MCF 10A (cell line): ENCODE results near the gene C17orf75. TPM values are rescaled to one million over a fixed set of nuclear protein-coding genes. Genes with fewer than 3 reads are reported as not detected.
"Not testable (repeated sequence)": the region's sequence is repeated elsewhere in the genome, so short reads cannot be mapped to it uniquely, and the experiment has no call there.

Experiments used
- BruUV-seq: library from RNA; stranded (reverse); fragments of 400-500 nt; replicated peaks from 2 replicates; lab custom pipeline; 2021; lab: Mats Ljungman, UMichigan
- CTCF ChIA-PET: fragments of 300-600 bp; sonication (Branson Sonifier 250); formaldehyde crosslinking; extraction: SDS; loops from one replicate; lab custom pipeline; 2021; ENCODE audit warnings: antibody characterized with exemption, inconsistent platforms; lab: Yijun Ruan, JAX
- POLR2A ChIA-PET: fragments of 300-600, 350-650 bp; sonication (Branson Sonifier 250); formaldehyde crosslinking; extraction: SDS; loops from one replicate; lab custom pipeline; 2020; ENCODE audit warnings: antibody characterized with exemption, inconsistent platforms; lab: Yijun Ruan, JAX
- DNase-seq: peaks from one replicate; pipeline ENCODE4 v3.0.0-alpha.2; 2018; ENCODE audit not compliant: unreplicated experiment
- H3K27ac Mint-ChIP-seq: one replicate; pipeline ENCODE4 v1.8.0; 2022; ENCODE audit warnings: mild to moderate bottlenecking, low read depth, mixed read lengths; ENCODE audit not compliant: unreplicated experiment
- H3K27me3 Mint-ChIP-seq: one replicate; pipeline ENCODE4 v1.8.0; 2022; ENCODE audit warnings: mixed read lengths; ENCODE audit not compliant: insufficient read depth, unreplicated experiment
- H3K36me3 Mint-ChIP-seq: one replicate; pipeline ENCODE4 v1.8.0; 2022; ENCODE audit warnings: mild to moderate bottlenecking, moderate library complexity, mixed read lengths; ENCODE audit not compliant: insufficient read depth, unreplicated experiment
- H3K4me1 Mint-ChIP-seq: one replicate; pipeline ENCODE4 v1.8.0; 2022; ENCODE audit warnings: mixed read lengths; ENCODE audit not compliant: insufficient read depth, unreplicated experiment
- H3K4me3 Mint-ChIP-seq: one replicate; pipeline ENCODE4 v1.8.0; 2022; ENCODE audit warnings: mild to moderate bottlenecking, moderate library complexity, mixed read lengths; ENCODE audit not compliant: unreplicated experiment
- H3K9me3 Mint-ChIP-seq: one replicate; pipeline ENCODE4 v1.8.0; 2022; ENCODE audit warnings: mixed read lengths; ENCODE audit not compliant: unreplicated experiment
- intact Hi-C: fragments of 100-400 bp; cut with micrococcal nuclease; formaldehyde crosslinking; loops from 2 replicates; pipeline ENCODE4 v1.14.1; 2022
- total RNA-seq: library from RNA; stranded (reverse); gene quantifications from 2 replicates; pipeline ENCODE4 v1.2.3, GENCODE V29; 2022
- TF ChIP-seq, protein P1 (sequence below): fragments of 200-600 bp; IDR thresholded peaks from one replicate; pipeline ENCODE4 v1.8.0; 2022; ENCODE audit warnings: antibody characterized with exemption, mild to moderate bottlenecking; ENCODE audit not compliant: unreplicated experiment

The C17orf75 gene
- total RNA-seq, 1 experiment from 2014 or later: 18.1 TPM

- ChIA-PET CTCF (interaction anchor here (0.5 to 3.2 kb wide), 2 partner anchors 8 to 116 kb away, joined by 3 to 9 read pairs; partner anchors contain the start of gene PSMD11), POLR2A (interaction anchor here (0.8 kb wide), 1 partner anchor 13 kb away, joined by 3 read pairs; no protein-coding TSS in a partner anchor)
- DNase-seq: no peak
- Mint-ChIP-seq H3K9me3 (no peaks in the 10 kb centered on the region), H3K27ac (no peak overlapping the region), H3K36me3 (peaks cover 5% of the 10 kb centered on the region), H3K4me1 (no peaks in the 10 kb centered on the region), H3K4me3 (no peak overlapping the region), H3K27me3 (no peaks in the 10 kb centered on the region)
- TF ChIP-seq, protein P1, sequence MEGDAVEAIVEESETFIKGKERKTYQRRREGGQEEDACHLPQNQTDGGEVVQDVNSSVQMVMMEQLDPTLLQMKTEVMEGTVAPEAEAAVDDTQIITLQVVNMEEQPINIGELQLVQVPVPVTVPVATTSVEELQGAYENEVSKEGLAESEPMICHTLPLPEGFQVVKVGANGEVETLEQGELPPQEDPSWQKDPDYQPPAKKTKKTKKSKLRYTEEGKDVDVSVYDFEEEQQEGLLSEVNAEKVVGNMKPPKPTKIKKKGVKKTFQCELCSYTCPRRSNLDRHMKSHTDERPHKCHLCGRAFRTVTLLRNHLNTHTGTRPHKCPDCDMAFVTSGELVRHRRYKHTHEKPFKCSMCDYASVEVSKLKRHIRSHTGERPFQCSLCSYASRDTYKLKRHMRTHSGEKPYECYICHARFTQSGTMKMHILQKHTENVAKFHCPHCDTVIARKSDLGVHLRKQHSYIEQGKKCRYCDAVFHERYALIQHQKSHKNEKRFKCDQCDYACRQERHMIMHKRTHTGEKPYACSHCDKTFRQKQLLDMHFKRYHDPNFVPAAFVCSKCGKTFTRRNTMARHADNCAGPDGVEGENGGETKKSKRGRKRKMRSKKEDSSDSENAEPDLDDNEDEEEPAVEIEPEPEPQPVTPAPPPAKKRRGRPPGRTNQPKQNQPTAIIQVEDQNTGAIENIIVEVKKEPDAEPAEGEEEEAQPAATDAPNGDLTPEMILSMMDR: no peak
- intact Hi-C loops: no loop called here
- no TSS peak for BruUV-seq
Observed at GRCh38 chr17:32327911-32328310, 14.1 kb downstream of the C17orf75 start.

DNA sequence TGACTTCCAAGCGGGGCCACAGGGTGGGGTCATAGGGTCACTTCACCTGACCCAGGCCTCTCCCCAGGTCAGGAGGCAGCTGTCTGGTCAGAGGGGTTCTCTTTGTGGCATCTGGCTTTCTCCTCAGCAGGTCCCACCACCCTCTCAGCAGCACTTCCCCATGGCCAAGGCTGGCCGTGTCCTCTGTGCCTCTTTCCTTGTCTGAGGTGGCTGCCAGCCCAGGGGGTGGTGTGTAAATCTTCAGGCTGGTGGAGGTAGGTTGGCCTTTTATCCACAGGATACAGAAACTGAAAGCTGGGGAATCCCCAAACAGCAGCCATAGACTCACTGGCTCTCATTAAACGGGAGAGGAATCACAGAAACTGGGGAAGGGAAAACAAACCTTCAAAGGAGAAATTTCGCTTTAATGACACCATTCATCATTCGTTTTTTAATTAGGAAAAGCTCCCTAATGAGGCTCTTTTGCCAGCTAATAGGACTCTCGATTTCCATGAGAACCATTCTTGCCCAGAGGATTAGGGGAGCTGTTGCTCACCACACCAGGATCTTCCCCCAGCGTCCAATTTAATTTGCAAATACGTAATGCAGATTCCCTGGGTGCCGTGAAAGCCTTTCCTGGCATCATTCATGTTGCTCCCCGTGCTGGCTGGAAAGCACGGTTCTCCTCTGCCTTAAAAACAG is 18.0 kb downstream of the C17orf75 start:
- CTCF ChIA-PET: interaction anchor here (0.6 to 2.8 kb wide), 4 partner anchors 23 to 73 kb away, joined by 3 to 14 read pairs (median 4); no protein-coding TSS in a partner anchor
- DNase-seq: peak; percentile 31
- POLR2A ChIA-PET: no interaction called here
- Mint-ChIP-seq H3K27me3 (no peaks in the 10 kb centered on the region), H3K4me1 (no peaks in the 10 kb centered on the region), H3K27ac (peak overlapping the region; percentile 23), H3K36me3 (no peaks in the 10 kb centered on the region), H3K4me3 (peak overlapping the region; percentile 40), H3K9me3 (no peaks in the 10 kb centered on the region)
- no TSS peak for BruUV-seq
- intact Hi-C loops: no loop called here
- TF ChIP-seq, protein P1: no peak

DNA sequence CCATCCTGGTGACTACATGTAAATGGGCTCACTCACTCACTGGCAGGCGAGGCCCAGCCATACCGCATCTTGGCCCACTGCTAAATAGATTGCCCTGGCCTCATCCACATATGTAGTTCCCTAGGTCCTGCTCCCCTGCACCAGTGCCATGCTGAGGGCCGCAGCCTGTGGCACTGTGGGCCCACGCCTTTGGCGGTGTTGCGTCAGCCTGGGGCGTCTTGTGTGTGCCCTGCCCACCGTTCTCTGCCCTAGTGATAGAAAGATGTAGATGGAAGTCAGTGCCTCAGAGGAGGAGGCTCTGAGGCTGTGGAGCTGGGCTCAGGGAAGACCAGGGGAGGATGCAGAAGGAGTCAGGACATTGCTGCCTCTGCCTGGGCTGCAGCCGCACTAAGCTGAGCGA is 18.9 kb downstream of the C17orf75 start:
- no peak for DNase-seq
- CTCF ChIA-PET: interaction anchor here (0.6 to 2.8 kb wide), 3 partner anchors 44 to 95 kb away, joined by 3 to 14 read pairs (median 3); no protein-coding TSS in a partner anchor
- H3K36me3 Mint-ChIP-seq: no peaks in the 10 kb centered on the region
- no TSS peak for BruUV-seq
- H3K27me3 Mint-ChIP-seq: no peaks in the 10 kb centered on the region
- intact Hi-C loops: no loop called here
- H3K4me3 Mint-ChIP-seq: no peak overlapping the region
- no peak overlapping the region for H3K27ac Mint-ChIP-seq
- POLR2A ChIA-PET: no interaction called here
- TF ChIP-seq, protein P1: no peak
- no peaks in the 10 kb centered on the region for H3K4me1 Mint-ChIP-seq
- H3K9me3 Mint-ChIP-seq: no peaks in the 10 kb centered on the region

DNA sequence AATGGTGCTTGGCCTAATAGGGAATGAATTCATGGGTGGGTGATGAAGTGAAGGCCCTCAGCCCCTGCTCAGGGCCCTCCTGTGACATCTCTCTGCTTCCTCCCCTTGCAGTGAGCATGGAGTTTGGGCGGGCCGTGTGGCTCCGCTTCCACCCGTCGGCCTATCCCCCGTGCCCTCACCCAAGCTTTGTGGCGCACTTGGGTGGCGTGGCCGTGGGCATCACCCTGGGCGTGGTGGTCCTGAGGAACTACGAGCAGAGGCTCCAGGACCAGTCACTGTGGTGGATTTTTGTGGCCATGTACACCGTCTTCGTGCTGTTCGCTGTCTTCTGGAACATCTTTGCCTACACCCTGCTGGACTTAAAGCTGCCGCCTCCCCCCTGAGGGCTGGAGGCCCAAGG is 21.1 kb downstream of the C17orf75 start:
- CTCF ChIA-PET: interaction anchor here (0.6 to 2.8 kb wide), 14 partner anchors 17 to 181 kb away, joined by 3 to 18 read pairs (median 5); no protein-coding TSS in a partner anchor
- BruUV-seq: no TSS peak
- Mint-ChIP-seq H3K27ac (no peak overlapping the region), H3K4me3 (no peak overlapping the region), H3K27me3 (peaks cover 4% of the 10 kb centered on the region), H3K9me3 (no peaks in the 10 kb centered on the region), H3K36me3 (no peaks in the 10 kb centered on the region), H3K4me1 (no peaks in the 10 kb centered on the region)
- no peak for DNase-seq
- TF ChIP-seq, protein P1: no peak
- POLR2A ChIA-PET: no interaction called here
- intact Hi-C loops: no loop called here

GRCh38 chr17:32320080-32320479 is 21.9 kb downstream of the C17orf75 start:
- H3K27ac Mint-ChIP-seq, H3K36me3 Mint-ChIP-seq, BruUV-seq, DNase-seq, intact Hi-C loops, H3K9me3 Mint-ChIP-seq, POLR2A ChIA-PET, H3K4me1 Mint-ChIP-seq, H3K4me3 Mint-ChIP-seq: not testable (repeated sequence)
- peaks cover 12% of the 10 kb centered on the region for H3K27me3 Mint-ChIP-seq
- CTCF ChIA-PET: interaction anchor here (0.5 to 3.0 kb wide), 27 partner anchors 9 to 1877 kb away, joined by 3 to 19 read pairs (median 5); no protein-coding TSS in a partner anchor
